Heart left ventricle (tissue), 13 donors: ENCODE data around the gene TRDMT1.

ENCODE experiments used
- POLR2A ChIP-seq, 2 donors: fragments of 450-650 bp; IDR thresholded peaks; one replicate each; pipeline ENCODE4 v1.6.1; 2017; ENCODE audit warnings: antibody characterized with exemption in 2 of 2, mild to moderate bottlenecking in 2 of 2, moderate library complexity in 2 of 2
- TF ChIP-seq, protein P1 (sequence below), 12 donors: fragments of 200-600 bp; sonication (generic) in 4 of 12; IDR thresholded peaks; one replicate each; pipeline versions ENCODE4 v1.5.0 to v1.8.0; 2018 to 2022; ENCODE audit warnings: antibody characterized with exemption in 12 of 12, mild to moderate bottlenecking in 5 of 12
- donor health status: ischemic (EF 13 %, LVEDD 7.1; RV severe dilation, severe dysfunction).
- donor health status: DM: no; HTN: yes; CAD: no.
- donor health status: DM: no; HTN: no; CAD: no.
- donor health status: ischemic (EF 25% LVEDD 6.9; RV normal size, moderate dysfunction).
- donor health status: ischemic (EF 25% LVEDD 5.7; RV mildly dilated, moderate dysfunction).
- donor health status: ischemic (EF 35%, LVEDD 5.7; RV mildly dilated, moderate dysfunction).
- donor health status: nonischemic (EF 11% LVEDD 7.7; RV severe dilation, severe dysfunction).
- donor health status: DM: yes; HTN: yes; CAD: no.
- donor health status: PGD.
- donor health status: ischemic (EF 29% LVEDD 5.4; RV normal size, mild dysfunction).
- donor health status: nonischemic (EF 23%, LVEDD 6.1; RV moderate dilation, normal function).

DNA sequence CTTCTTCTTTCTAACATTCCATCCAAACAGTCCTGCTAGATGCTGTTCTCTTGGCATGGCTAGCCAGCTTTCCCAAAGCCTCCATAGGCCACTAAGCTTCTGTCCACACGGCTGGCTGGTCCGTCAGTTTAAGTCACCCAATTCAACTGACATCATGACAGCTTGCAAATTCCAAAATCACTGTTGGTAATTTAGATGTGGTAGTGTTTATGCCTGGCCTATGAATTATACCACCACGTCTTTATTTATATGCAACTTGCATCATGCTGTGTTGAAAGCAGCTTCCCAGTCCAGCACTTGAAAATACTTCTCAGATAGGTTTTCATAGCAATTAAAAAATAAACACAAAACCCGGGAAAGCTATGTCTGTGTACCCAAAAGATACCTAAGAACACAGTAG is 24.3 kb upstream of the TRDMT1 start:
- TF ChIP-seq POLR2A (IDR thresholded peaks at IDR 0.05): no peak
- TF ChIP-seq, protein P1, sequence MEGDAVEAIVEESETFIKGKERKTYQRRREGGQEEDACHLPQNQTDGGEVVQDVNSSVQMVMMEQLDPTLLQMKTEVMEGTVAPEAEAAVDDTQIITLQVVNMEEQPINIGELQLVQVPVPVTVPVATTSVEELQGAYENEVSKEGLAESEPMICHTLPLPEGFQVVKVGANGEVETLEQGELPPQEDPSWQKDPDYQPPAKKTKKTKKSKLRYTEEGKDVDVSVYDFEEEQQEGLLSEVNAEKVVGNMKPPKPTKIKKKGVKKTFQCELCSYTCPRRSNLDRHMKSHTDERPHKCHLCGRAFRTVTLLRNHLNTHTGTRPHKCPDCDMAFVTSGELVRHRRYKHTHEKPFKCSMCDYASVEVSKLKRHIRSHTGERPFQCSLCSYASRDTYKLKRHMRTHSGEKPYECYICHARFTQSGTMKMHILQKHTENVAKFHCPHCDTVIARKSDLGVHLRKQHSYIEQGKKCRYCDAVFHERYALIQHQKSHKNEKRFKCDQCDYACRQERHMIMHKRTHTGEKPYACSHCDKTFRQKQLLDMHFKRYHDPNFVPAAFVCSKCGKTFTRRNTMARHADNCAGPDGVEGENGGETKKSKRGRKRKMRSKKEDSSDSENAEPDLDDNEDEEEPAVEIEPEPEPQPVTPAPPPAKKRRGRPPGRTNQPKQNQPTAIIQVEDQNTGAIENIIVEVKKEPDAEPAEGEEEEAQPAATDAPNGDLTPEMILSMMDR (IDR thresholded peaks at IDR 0.05): no peak
